Measurements from ENCODE around the gene CRLF1.

Gene CRLF1

DNA sequence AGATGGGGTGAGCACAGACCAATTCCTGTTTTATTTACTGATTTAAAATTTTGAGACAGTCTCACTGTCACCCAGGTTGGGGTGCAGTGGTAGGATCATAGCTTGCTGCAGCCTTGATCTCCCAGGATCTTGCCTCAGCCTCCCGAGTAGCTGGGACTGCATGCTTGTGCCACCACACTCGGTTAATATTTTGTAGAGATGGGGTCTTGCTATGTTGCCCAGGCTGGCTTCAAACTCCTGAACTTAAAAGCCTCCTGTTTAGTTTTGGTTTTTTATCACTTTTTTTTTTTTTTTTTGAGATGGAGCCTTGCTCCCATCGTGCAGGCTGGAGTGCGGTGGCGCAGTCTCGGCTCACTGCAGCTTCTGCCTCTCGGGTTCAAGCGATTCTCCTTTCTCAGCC lies 30.2 kb downstream of the CRLF1 start:
- Histone ChIP-seq H3K4me1 (ENCODE audit: low read length) (peaks cover 9% of the 10 kb centered on the region), H3K79me2 (ENCODE audit: low read length) (peaks cover 28% of the 10 kb centered on the region), H3K36me3 (replicated peaks; ENCODE audit: insufficient read depth, low read length) (no peaks in the 10 kb centered on the region; the same call in 1 of the 2 replicates), H3F3A (ENCODE audit: insufficient read depth, low read length) (peaks cover 12% of the 10 kb centered on the region; the same call in 1 of the 2 replicates), H3K27me3 (replicated peaks; ENCODE audit: insufficient read depth, low read length) (peaks cover 11% of the 10 kb centered on the region; the same call in 1 of the 2 replicates), H2AFZ (ENCODE audit: low read length) (no peak overlapping the region), H4K20me1 (ENCODE audit: insufficient read depth, low read length) (peaks cover 3% of the 10 kb centered on the region; the same call in 1 of the 2 replicates), H3K9ac (ENCODE audit: low read length) (no peak overlapping the region), H3K27ac (ENCODE audit: low read length) (no peak overlapping the region), H3K9me3 (replicated peaks; ENCODE audit: insufficient read depth, low read length) (no peaks in the 10 kb centered on the region), H3K4me2 (ENCODE audit: low read depth, low read length) (no peak overlapping the region), H3K4me3 (ENCODE audit: low read length) (no peak overlapping the region), H3K9me2 (replicated peaks; ENCODE audit: insufficient read depth, low read length) (no peaks in the 10 kb centered on the region)
- no peak for TF ChIP-seq EZH2 (optimal IDR thresholded peaks at IDR 0.05; ENCODE audit: low read depth, low read length)
- no peak for TF ChIP-seq EZH2phosphoT487 (IDR thresholded peaks at IDR 0.05; ENCODE audit: low read length)
- TF ChIP-seq, protein P1, sequence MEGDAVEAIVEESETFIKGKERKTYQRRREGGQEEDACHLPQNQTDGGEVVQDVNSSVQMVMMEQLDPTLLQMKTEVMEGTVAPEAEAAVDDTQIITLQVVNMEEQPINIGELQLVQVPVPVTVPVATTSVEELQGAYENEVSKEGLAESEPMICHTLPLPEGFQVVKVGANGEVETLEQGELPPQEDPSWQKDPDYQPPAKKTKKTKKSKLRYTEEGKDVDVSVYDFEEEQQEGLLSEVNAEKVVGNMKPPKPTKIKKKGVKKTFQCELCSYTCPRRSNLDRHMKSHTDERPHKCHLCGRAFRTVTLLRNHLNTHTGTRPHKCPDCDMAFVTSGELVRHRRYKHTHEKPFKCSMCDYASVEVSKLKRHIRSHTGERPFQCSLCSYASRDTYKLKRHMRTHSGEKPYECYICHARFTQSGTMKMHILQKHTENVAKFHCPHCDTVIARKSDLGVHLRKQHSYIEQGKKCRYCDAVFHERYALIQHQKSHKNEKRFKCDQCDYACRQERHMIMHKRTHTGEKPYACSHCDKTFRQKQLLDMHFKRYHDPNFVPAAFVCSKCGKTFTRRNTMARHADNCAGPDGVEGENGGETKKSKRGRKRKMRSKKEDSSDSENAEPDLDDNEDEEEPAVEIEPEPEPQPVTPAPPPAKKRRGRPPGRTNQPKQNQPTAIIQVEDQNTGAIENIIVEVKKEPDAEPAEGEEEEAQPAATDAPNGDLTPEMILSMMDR (IDR thresholded peaks at IDR 0.05; ENCODE audit: low read length), result no peak
- DNase-seq, result no peak

DNA sequence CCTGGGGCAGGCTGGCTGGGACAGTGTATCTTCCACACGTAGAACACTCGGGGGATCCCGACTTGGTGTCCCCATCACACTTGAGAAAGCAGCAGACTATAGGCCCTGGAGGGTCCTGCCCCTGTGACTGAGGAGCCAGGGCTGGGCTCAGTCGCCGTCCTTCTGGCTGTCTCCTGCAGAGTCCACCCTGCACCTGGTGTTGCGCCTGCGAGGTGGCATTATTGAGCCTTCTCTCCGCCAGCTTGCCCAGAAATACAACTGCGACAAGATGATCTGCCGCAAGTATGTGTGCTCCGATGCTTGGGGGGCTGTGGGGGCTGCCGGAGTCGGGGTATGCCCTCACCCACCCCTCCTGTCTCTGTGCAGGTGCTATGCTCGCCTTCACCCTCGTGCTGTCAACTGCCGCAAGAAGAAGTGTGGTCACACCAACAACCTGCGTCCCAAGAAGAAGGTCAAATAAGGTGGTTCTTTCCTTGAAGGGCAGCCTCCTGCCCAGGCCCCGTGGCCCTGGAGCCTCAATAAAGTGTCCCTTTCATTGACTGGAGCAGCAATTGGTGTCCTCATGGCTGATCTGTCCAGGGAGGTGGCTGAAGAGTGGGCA lies 31.8 kb downstream of the CRLF1 start:
- no peak overlapping the region for H3K27ac ChIP-seq (ENCODE audit: low read length)
- H3K9me3 ChIP-seq (replicated peaks; ENCODE audit: insufficient read depth, low read length), result no peaks in the 10 kb centered on the region
- peaks cover 3% of the 10 kb centered on the region; the same call in 1 of the 2 replicates for H4K20me1 ChIP-seq (ENCODE audit: insufficient read depth, low read length)
- 0 out of 2 replicates have a peak, but pooled peaks cover 3% of the 10 kb centered on the region for H3K27me3 ChIP-seq (replicated peaks; ENCODE audit: insufficient read depth, low read length)
- no peak overlapping the region for H3K9ac ChIP-seq (ENCODE audit: low read length)
- TF ChIP-seq, protein P1 (IDR thresholded peaks at IDR 0.05; ENCODE audit: low read length), result no peak
- H3K4me3 ChIP-seq (ENCODE audit: low read length), result no peak overlapping the region
- peaks cover 28% of the 10 kb centered on the region for H3K79me2 ChIP-seq (ENCODE audit: low read length)
- H3K4me2 ChIP-seq (ENCODE audit: low read depth, low read length), result no peak overlapping the region
- no peaks in the 10 kb centered on the region; the same call in 1 of the 2 replicates for H3K36me3 ChIP-seq (replicated peaks; ENCODE audit: insufficient read depth, low read length)
- H3K4me1 ChIP-seq (ENCODE audit: low read length), result peaks cover 9% of the 10 kb centered on the region
- peaks cover 22% of the 10 kb centered on the region; the same call in 1 of the 2 replicates for H3F3A ChIP-seq (ENCODE audit: insufficient read depth, low read length)
- no peak overlapping the region for H2AFZ ChIP-seq (ENCODE audit: low read length)
- no peak for DNase-seq
- no peaks in the 10 kb centered on the region for H3K9me2 ChIP-seq (replicated peaks; ENCODE audit: insufficient read depth, low read length)

DNA sequence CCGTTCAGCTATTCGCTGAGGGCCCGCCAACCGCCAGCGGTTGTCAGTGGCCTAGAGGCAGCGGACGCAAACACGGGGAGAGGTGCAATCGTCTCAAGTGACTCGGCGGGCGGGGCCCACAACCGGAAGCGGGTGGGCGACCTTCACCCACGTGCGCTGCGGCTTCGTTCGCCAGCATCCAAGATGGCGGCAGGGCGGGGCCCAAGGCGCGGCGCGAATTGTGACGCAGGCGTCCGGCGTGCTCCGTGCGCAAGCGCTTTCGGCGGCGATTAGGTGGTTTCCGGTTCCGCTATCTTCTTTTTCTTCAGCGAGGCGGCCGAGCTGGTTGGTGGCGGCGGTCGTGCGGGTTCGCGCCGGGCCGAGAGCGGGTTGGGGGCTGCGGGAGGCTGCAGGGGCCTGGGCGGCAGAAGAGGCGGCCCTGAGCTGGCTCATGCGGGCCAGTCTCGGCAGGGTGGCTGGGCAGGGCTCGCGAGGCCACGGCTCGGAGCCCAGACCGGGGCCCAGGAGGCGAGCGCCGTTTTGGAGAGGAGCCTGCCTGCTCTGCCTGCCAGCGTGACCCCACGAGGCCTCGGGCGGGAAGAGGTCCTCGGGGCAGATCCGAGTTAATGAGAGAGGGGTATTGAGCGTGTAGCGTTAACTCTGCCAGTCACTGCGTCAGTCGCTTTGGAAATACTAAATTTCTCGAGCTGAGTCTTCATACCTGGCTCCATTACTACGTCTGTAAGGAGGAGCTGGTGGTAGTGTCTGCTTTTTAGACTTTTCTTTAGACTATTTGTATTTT lies 34.8 kb downstream of the CRLF1 start, which contains the start of gene UBA52:
Gene UBA52, plus strand, starts transcription at position 294 of the 781 bp plus-strand sequence. CDS start 1,444 bp downstream, outside the sequence.
- TF ChIP-seq, protein P1 (IDR thresholded peaks at IDR 0.05; ENCODE audit: low read length), result no peak
- TF ChIP-seq EZH2phosphoT487 (IDR thresholded peaks at IDR 0.05; ENCODE audit: low read length), result no peak
- no peak for TF ChIP-seq EZH2 (optimal IDR thresholded peaks at IDR 0.05; ENCODE audit: low read depth, low read length)
- peak; percentile 99 for DNase-seq
- Histone ChIP-seq H3K27ac (ENCODE audit: low read length) (peak within 1 kb of the TSS; percentile 73; the same call in 1 of the 2 replicates), H3F3A (ENCODE audit: insufficient read depth, low read length) (peaks cover 24% of the 10 kb centered on the region), H4K20me1 (ENCODE audit: insufficient read depth, low read length) (peaks cover 3% of the 10 kb centered on the region; the same call in 1 of the 2 replicates), H3K79me2 (ENCODE audit: low read length) (peaks cover 28% of the 10 kb centered on the region), H3K9me3 (replicated peaks; ENCODE audit: insufficient read depth, low read length) (no peaks in the 10 kb centered on the region), H3K9ac (ENCODE audit: low read length) (peak within 1 kb of the TSS; percentile 95), H3K4me2 (ENCODE audit: low read depth, low read length) (peak within 1 kb of the TSS; percentile 94), H3K36me3 (replicated peaks; ENCODE audit: insufficient read depth, low read length) (no peaks in the 10 kb centered on the region; the same call in 1 of the 2 replicates), H3K27me3 (replicated peaks; ENCODE audit: insufficient read depth, low read length) (no peaks in the 10 kb centered on the region), H3K4me3 (ENCODE audit: low read length) (peak within 1 kb of the TSS; percentile 99), H2AFZ (ENCODE audit: low read length) (peak within 1 kb of the TSS; percentile 38), H3K4me1 (ENCODE audit: low read length) (peaks cover 9% of the 10 kb centered on the region), H3K9me2 (replicated peaks; ENCODE audit: insufficient read depth, low read length) (no peaks in the 10 kb centered on the region)
